GM23338 (cell line): ENCODE measurements around the gene THEM5.
A peak's percentile ranks its signal among the peaks of the same experiment; 100 is the strongest.

Experiments
- CTCF ChIP-seq, 2 experiments: fragments of 200-600 bp in 1 of 2; sonication (generic) in 1 of 2; conservative IDR thresholded peaks; 2 replicates each; pipeline versions ENCODE4 v1.5.1 to v1.6.1; 2016 to 2017; ENCODE audit warnings: antibody characterized with exemption in 2 of 2, low read depth in 2 of 2, mild to moderate bottlenecking in 2 of 2, moderate library complexity in 1 of 2
- EZH2 ChIP-seq: fragments of 200-600 bp; sonication (generic); IDR thresholded peaks from one replicate; pipeline ENCODE4 v1.8.0; 2017; ENCODE audit warnings: antibody characterized with exemption, mild to moderate bottlenecking, low read depth; ENCODE audit not compliant: unreplicated experiment
- EZH2phosphoT487 ChIP-seq: fragments of 200-600 bp; sonication (generic); IDR thresholded peaks from one replicate; pipeline ENCODE4 v1.8.1; 2018; ENCODE audit warnings: antibody characterized with exemption; ENCODE audit not compliant: unreplicated experiment
- JUNB ChIP-seq: IDR thresholded peaks from one replicate; pipeline ENCODE4 v1.6.1; 2016; ENCODE audit warnings: antibody characterized with exemption; ENCODE audit not compliant: unreplicated experiment
- NANOG ChIP-seq: IDR thresholded peaks from 2 replicates; pipeline ENCODE4 v1.6.1; 2016; ENCODE audit warnings: antibody characterized with exemption, borderline replicate concordance
- POLR2AphosphoS5 ChIP-seq: IDR thresholded peaks from 2 replicates; pipeline ENCODE4 v1.6.1; 2016; ENCODE audit warnings: antibody characterized with exemption, low read depth
- REST ChIP-seq: IDR thresholded peaks from one replicate; pipeline ENCODE4 v1.6.1; 2018; ENCODE audit warnings: antibody characterized with exemption; ENCODE audit not compliant: unreplicated experiment
- ZNF114 ChIP-seq: fragments of 250-450 bp; sonication (Bioruptor Pico); IDR thresholded peaks from 2 replicates; pipeline ENCODE4 v1.5.0; 2020; ENCODE audit warnings: mild to moderate bottlenecking, moderate library complexity
- ZNF331 ChIP-seq: fragments of 250-450 bp; sonication (Bioruptor Pico); IDR thresholded peaks from 2 replicates; pipeline ENCODE4 v1.5.0; 2020; ENCODE audit warnings: low read depth, mild to moderate bottlenecking, moderate library complexity

GRCh38 chr1:151881479-151881878 lies 28.0 kb upstream of the THEM5 start:
- no peak for TF ChIP-seq POLR2AphosphoS5
- TF ChIP-seq CTCF (conservative IDR thresholded peaks at IDR 0.05; ENCODE audit: low read depth in 2 of 2), result peak; percentile 35 to 55; a peak in 3 of 4 replicates
- TF ChIP-seq EZH2phosphoT487, result no peak
- TF ChIP-seq ZNF331 (CRISPR knock-in tag), result no peak
- TF ChIP-seq REST, result no peak
- TF ChIP-seq EZH2, result no peak
- no peak for TF ChIP-seq JUNB
- TF ChIP-seq NANOG, result no peak
- no peak for TF ChIP-seq ZNF114 (CRISPR knock-in tag)
